Measurements from ENCODE around the gene KAT7. TPM values are rescaled to one million over a fixed set of nuclear protein-coding genes. Genes with fewer than 3 reads are reported as not detected.

KAT7 gene
- total and polyA plus RNA-seq, 10 of the 15 experiments (the other 5 are each of a cell fraction or from before 2014, with no cell fraction given), result 6.6 to 45.8 (median 26.3) TPM

DNA sequence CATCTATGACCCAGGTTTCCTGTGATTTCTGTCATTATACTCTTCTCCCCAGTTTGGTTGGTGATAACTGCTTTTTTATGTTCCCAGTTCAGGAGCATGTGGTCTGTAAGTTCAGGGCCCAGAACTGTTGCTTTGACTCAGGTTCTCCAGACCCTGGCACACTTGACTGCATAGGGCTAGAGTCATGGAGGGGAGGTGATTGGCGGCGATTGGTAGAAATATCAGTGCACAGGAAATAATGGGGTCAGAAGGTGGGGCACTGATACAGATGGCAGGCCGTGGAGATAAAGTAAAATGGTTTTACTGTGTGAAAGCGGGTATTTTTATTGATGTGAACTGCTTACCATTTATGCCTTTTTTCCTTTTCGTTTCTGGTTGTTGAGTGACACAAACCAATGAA is 30.7 kb downstream of the KAT7 start (continued):
- TF ChIP-seq CEBPB (IDR thresholded peaks at IDR 0.05; ENCODE audit: borderline replicate concordance in 1 of 2, low read depth in 2 of 2, low read length in 2 of 2), result no peak

DNA sequence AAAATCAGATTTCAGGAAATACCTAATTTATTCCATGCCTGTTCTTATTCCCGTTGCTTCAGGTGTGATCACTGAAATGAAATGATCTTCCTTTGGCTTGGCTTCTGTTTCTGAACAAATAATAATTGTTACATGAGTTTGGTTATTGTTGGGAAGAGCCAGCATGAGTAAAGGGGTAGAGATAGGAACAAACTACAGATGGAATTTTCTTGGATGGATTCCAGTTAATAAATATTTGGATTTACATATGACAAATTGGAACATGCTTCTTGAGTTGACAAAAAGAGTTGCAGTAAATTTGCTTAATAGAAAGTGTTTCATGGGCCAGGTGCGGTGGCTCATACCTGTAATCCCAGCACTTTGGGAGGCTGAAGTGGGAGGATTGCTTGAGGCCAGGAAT is 31.2 kb downstream of the KAT7 start:
- H3K9me3 ChIP-seq (replicated peaks; ENCODE audit: control insufficient read depth, insufficient read depth, low read length), result no peaks in the 10 kb centered on the region
- no peak overlapping the region for H3K9ac ChIP-seq (ENCODE audit: control insufficient read depth, insufficient read depth, low read length)
- H3K27me3 ChIP-seq (replicated peaks in 1 of 2; ENCODE audit: control insufficient read depth in 2 of 2, insufficient read depth in 2 of 2, low read length in 1 of 2), result no peaks in the 10 kb centered on the region
- ChIA-PET CTCF (no interaction called here), POLR2A (no interaction called here), SMC1A (ENCODE audit: uncharacterized antibody, unreplicated experiment) (no interaction called here), RAD21 (ENCODE audit: unreplicated experiment) (no interaction called here)
- no peak for ATAC-seq
- H3K27ac ChIP-seq (ENCODE audit: control insufficient read depth, insufficient read depth), result no peak overlapping the region
- in situ Hi-C loops (cut with MboI) (no loop called here), intact Hi-C loops (cut with micrococcal nuclease; ENCODE audit: unreplicated experiment) (no loop called here)
- no peak overlapping the region for H3K4me2 ChIP-seq (ENCODE audit: control insufficient read depth, insufficient read depth)
- DNase-seq (ENCODE audit: low read depth, low spot score), result no peak
- no peak overlapping the region for H2AFZ ChIP-seq (ENCODE audit: control insufficient read depth, low read depth, low read length)
- H3K4me3 ChIP-seq, result no peak overlapping the region
- H3K36me3 ChIP-seq (ENCODE audit: control insufficient read depth in 2 of 2, insufficient read depth in 2 of 2, low read length in 1 of 2), result peaks cover 18 to 49% of the 10 kb centered on the region in 2 experiments
- WGBS (ENCODE audit: insufficient coverage, insufficient replicate concordance, low lambda C conversion rate, missing lambda C conversion rate), result 100% methylated on average over 2 of the region's 2 CpGs
- FAIRE-seq, result no peak
- no peaks in the 10 kb centered on the region for H3K79me2 ChIP-seq (ENCODE audit: control insufficient read depth, insufficient read depth, low read length)
- H3K4me1 ChIP-seq (ENCODE audit: control insufficient read depth, insufficient read depth, low read length), result no peaks in the 10 kb centered on the region
- BruUV-seq (replicated peaks), result no TSS peak
- H4K20me1 ChIP-seq (ENCODE audit: control insufficient read depth, insufficient read depth), result no peaks in the 10 kb centered on the region
- TF ChIP-seq TCF12 (IDR thresholded peaks at IDR 0.05; ENCODE audit: low read depth, low read length) (no peak), IKZF2 (IDR thresholded peaks at IDR 0.05) (no peak), STAT3 (IDR thresholded peaks at IDR 0.05; ENCODE audit: low read depth, low read length) (no peak), MEF2B (IDR thresholded peaks at IDR 0.05; ENCODE audit: partially characterized antibody, poor library complexity, severe bottlenecking) (no peak), SMC3 (IDR thresholded peaks at IDR 0.05; ENCODE audit: borderline replicate concordance, low read length) (no peak), ZBTB4 (CRISPR knock-in tag; IDR thresholded peaks at IDR 0.05) (no peak), SPI1 (IDR thresholded peaks at IDR 0.05; ENCODE audit: borderline replicate concordance, insufficient read depth, low read depth, low read length) (no peak), E4F1 (IDR thresholded peaks at IDR 0.05; ENCODE audit: borderline replicate concordance, partially characterized antibody) (no peak), CHD2 (IDR thresholded peaks at IDR 0.05; ENCODE audit: borderline replicate concordance, low read depth, low read length) (no peak), RFX5 (IDR thresholded peaks at IDR 0.05; ENCODE audit: low read depth, low read length) (no peak), CEBPB (IDR thresholded peaks at IDR 0.05; ENCODE audit: borderline replicate concordance in 1 of 2, low read depth in 2 of 2, low read length in 2 of 2) (no peak), ASH2L (IDR thresholded peaks at IDR 0.05; ENCODE audit: borderline replicate concordance, low read depth) (no peak)
- TF ChIP-seq, protein P1, sequence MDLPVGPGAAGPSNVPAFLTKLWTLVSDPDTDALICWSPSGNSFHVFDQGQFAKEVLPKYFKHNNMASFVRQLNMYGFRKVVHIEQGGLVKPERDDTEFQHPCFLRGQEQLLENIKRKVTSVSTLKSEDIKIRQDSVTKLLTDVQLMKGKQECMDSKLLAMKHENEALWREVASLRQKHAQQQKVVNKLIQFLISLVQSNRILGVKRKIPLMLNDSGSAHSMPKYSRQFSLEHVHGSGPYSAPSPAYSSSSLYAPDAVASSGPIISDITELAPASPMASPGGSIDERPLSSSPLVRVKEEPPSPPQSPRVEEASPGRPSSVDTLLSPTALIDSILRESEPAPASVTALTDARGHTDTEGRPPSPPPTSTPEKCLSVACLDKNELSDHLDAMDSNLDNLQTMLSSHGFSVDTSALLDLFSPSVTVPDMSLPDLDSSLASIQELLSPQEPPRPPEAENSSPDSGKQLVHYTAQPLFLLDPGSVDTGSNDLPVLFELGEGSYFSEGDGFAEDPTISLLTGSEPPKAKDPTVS (IDR thresholded peaks at IDR 0.05; ENCODE audit: low read depth, low read length), result no peak

Data from GM12878 (cell line).